ENCODE data around the gene MCCD1.
A peak's percentile ranks its signal among the peaks of the same experiment; 100 is the strongest.
"Not testable (repeated sequence)": the region's sequence is repeated elsewhere in the genome, so short reads cannot be mapped to it uniquely, and the experiment has no call there.

MCCD1 gene

DNA sequence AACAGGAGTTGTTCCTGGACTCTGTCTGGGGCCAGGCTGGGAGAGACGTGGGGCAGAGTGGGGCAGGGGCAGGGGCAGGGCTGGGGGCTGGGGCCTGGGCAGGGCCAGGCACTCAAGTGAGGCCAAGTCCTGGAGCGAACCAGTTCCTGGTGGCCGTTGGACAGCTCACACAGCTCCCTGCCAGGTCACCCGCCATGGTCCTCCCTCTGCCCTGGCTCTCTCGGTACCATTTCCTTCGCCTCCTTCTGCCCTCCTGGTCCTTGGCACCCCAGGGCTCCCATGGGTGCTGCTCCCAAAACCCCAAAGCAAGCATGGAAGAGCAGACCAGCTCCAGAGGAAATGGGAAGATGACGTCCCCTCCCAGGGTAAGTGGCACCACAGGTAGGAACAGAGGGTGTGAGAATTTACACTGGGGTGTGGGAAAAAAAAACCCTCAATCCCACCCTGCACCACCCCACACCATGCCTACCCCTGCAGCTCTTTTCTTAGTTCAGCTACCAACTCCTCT is at the start of gene MCCD1:
TSS of gene MCCD1 (plus strand) at position 142 of the 508 bp plus-strand sequence. CDS start at position 195, 53 bp downstream.
- DNase-seq = no peak

DNA sequence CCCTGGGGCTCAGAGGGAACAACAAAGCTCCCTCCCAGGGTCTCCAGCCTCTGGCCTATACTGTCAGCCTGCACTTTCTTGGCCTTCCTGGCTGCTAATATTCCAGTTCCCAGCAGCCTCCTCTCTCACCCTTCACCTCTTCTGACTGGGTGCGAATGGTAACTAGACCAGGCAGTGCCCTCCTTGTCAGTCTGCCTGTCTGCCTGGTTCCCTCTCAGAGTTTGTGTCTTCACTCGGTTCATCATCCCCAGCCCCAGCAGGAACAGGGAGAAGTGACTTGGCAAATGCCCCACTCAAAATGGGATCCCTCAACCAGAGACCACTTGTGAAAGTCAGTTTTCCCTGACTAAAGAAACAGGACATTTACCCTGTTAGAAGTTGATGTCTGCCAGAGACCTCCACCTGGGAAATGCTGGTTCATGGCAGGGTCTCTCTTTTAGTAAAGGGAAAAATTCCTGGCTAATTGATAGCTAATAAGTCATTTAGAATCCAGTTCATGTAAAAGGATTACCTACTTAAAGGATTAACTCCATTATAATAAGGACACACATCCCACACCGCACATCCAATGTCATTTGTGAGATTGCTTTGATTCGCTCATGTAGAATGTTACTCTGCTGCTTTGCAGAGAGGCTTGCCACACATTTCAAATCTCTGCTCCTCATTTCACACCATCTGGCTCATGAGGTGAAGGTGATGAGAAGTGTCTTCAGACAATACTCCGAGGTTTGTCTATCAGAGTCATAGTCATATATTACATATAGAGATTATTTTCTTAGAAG is 49.4 kb upstream of the MCCD1 start:
- no peak for DNase-seq

GRCh38 chr6:31479933-31480535 is 48.7 kb upstream of the MCCD1 start:
- no peak for DNase-seq

- no peak for DNase-seq
Observed at GRCh38 chr6:31480574-31480973, 48.2 kb upstream of the MCCD1 start.

DNA sequence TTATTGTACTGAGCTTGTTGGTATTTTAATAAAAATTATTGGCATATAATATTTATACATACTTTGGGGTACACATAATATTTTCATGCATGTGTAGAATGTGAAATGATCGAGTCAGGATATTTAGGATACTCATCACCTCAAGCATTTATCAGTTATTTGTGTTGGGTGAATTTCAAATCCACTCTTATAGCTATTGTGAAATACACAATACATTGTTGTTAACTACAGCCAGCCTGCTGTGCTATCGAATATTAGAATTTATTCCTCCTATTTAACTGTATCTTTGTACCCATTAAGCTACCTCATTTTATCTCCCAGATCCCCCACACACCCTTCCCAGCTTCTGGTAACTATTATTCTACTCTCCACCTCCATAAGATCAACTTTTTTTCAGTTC is 45.4 kb upstream of the MCCD1 start:
- no peak for DNase-seq

- no peak for DNase-seq
Observed at GRCh38 chr6:31485055-31485454, 43.7 kb upstream of the MCCD1 start.

DNA sequence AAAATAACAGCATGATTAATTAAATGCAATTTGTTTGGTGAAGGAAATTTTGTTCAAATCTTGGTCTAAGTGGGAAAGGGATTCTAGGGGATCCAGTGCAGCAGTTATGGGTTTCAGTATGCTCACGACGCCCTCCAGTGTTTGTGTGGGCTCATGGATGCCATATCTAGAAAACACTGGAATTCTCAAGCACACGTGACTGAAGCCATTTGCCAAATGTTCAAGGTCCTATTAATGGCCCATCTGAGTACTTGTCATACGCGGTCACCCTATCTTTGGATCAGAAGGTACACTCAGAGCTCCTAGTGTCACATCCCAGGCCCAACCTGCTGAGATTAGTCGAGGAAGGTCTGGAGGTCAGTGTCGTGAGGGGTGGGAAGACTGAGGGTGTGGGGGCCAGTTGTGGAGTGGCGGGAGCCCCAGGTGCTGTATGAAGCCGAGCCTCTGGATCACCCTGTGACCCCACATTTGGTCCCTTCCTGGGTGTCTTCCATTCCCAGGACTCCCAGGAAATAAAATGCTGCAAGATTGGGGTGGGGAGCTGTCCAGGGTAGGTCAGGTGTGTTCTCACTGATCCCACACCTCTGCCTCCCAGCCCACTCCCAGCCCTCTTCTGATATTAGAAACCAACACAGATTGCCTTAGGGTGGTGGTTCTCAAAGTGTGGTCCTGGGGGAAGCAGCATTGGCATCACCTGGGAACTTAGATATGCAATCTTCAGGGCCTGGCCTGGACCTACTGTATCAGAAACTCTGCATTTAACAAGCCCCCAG is 42.5 kb upstream of the MCCD1 start:
- not testable (repeated sequence) for DNase-seq

DNA sequence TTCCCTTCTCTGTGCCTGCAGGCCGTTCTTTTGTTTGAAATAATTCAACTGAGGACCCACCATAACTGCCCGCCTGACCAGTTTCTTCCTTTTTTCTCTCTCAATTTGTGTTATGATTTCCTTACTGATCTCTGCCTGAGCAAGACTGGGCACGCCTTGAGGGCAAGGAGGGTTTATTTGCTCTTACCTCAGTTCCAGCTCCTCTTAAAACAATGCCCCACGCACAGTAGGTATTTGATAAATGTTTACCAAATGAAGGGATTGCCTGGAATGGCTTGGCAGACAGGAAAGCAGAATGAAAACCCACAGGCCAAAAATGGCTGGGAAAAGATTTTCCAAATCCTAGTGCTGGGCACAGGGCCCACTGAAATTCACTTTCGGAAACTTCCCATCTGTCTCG is 41.1 kb upstream of the MCCD1 start:
- not testable (repeated sequence) for DNase-seq

GRCh38 chr6:31489086-31489485 is 39.7 kb upstream of the MCCD1 start:
- DNase-seq = no peak

- no peak for DNase-seq
Observed at GRCh38 chr6:31490115-31490873, 38.5 kb upstream of the MCCD1 start.

DNA sequence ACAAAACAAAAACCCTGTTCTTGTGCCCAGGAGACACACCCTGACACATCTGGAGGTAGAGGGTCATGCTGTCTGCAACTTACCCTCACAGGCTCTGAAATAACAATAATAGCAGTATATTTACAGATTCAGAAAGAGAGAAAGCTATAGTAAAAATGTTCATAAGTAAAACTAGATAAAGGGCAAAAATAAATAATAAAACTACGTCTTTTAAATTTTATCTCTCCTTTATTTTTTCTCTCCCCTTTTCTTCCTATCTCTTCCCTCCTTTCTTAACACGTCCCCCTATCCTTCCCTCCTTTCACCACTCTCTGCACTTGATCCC is 35.2 kb upstream of the MCCD1 start:
- DNase-seq = not testable (repeated sequence)

DNA sequence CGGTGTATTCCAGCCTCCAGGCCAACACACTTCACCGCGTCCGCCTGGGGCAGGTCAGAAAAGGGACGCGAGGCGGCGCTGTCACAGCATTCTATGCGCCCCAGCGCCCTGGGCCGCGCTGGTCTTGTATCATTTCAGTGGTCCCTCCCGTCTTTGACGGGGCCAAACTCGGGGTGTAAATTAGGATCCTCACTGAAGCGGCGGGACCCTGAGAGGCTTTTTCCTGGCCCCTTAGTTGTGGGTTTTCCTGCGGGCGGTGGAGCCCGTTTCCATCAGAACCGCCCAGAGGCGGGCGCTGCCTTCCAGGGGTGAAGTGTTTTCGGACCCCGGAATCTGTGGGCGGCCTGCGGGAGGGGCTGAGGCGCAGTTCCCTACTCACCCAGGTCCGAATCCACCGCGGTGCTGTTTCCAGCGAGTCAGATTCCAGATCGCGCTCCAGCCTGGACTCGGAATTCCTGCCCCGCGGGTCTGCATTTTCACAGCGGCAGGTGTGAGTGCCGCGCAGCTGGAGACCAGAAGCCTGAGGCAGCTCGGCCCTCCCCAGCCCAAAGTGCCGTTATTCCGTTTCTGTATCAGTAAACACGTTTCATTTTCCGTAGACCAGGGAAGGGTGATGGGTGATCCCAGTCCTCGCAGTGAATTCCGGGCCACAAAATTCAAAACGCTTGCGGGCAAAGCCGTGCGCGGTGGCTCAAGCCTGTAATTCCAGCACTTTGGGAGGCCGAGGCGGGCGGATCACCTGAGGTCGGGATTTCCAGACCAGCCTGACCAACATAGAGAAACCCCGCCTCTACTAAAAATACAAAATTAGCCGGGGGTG is 34.7 kb upstream of the MCCD1 start:
- peak; percentile 64 for DNase-seq

GRCh38 chr6:31495580-31495979 is 33.2 kb upstream of the MCCD1 start:
- DNase-seq = no peak

GRCh38 chr6:31496826-31497225 is 31.9 kb upstream of the MCCD1 start:
- DNase-seq = not testable (repeated sequence)

DNA sequence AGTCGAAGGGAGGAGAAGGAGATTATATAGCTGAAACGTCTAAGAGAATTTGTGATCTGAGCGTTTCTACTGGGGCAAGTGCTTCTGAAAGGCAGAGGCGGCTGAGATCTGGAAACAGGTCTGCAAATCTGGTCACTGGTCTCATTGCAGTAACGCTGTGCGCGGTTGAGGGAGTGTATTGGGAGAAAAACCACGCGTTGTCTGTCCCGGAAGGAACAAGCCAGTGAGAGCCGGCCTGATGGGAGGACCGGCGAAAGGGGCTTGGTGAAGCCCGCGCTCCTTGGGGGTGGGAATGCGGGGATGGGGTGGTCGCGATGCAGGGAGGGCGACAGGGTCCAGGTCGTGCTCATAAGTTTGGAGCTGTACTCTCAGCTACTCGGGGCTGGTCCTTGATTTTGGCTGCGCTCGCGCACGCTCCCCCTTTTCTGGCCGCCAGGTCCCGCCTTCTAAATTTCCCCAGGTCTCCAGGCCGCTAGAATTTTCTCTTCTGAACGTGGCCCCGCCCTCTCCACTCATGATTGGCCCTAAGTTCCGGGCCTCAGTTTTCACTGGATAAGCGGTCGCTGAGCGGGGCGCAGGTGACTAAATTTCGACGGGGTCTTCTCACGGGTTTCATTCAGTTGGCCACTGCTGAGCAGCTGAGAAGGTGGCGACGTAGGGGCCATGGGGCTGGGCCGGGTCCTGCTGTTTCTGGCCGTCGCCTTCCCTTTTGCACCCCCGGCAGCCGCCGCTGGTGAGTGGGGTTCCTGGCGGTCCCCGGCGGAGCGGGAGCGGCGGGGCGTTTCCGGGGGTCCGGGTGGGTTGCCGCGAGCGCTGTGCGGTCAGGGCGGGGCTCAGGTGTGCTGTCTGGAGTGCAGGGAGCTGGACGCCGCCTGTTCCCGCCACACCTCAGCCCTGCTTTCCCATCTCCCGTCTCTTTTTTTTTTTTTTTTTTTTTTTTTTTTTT is 31.0 kb upstream of the MCCD1 start, which contains the start of gene MICB:
TSS of gene MICB (plus strand) at position 615 of the 946 bp plus-strand sequence. CDS start at position 664, 49 bp downstream.
- peak; percentile 70 for DNase-seq

- DNase-seq = no peak
Observed at GRCh38 chr6:31498748-31499147, 30.0 kb upstream of the MCCD1 start.

- DNase-seq = not testable (repeated sequence)
Observed at GRCh38 chr6:31499648-31500047, 29.1 kb upstream of the MCCD1 start.

DNA sequence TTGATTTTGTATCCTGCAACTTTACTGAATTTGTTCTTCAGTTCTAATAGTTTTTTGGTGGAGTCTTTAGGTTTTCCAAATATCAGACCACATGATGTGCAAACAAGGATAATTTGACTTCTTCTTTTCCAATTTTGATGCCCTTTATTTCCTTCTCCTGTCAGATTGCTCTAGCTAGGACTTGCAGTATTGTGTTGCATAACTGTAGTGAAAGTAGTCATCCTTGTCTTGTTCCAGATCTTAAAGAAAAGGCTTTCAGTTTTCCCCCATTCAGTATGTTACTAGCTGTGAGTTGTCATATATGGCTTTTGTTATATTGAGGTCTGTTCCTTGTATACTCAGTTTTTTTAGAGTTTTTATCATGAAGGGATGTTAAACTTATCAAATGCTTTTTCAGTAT is 26.2 kb upstream of the MCCD1 start:
- no peak for DNase-seq

DNA sequence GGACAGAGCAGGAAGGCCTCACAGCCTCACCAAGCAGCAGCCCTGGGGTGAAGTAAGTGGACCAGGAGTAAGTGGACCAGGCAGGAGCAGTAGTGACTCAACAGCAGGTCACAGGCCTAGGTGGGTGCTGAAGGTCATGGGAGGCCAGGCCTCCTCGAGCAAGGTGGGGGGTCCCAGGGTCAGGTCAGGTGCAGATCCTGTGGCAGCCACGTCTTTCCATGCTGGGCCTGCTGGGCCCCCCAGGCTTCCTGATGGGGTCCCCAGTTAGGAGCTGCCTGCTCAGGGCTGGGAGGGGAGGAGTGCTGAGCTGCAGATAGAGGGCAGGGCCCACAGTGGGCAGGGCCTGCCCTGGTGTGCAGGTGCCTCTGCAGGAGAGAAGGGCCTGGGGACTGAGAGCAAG is 19.7 kb upstream of the MCCD1 start:
- not testable (repeated sequence) for DNase-seq

GRCh38 chr6:31510007-31510406 is 18.8 kb upstream of the MCCD1 start:
- DNase-seq = no peak
